CD4-positive, alpha-beta memory T cell (primary cell): ENCODE measurements around the gene HOXD10. TPM values are rescaled to one million over a fixed set of nuclear protein-coding genes. Genes with fewer than 3 reads are reported as not detected.
A peak's percentile ranks its signal among the peaks of the same experiment; 100 is the strongest.

Experiments
- CTCF ChIA-PET: fragments of 350-600 bp; sonication (Branson Sonifier 250); formaldehyde crosslinking; loops from one replicate; lab custom pipeline; 2021; ENCODE audit warnings: inconsistent platforms; ENCODE audit not compliant: partially characterized antibody; lab: Charles Lee
- POLR2A ChIA-PET: fragments of 350-600 bp; sonication (Branson Sonifier 250); formaldehyde crosslinking; loops from one replicate; lab custom pipeline; 2021; ENCODE audit not compliant: partially characterized antibody; lab: Charles Lee
- DNase-seq, 5 donors: peaks; one replicate each; pipeline versions ENCODE4 v3.0.0 to v3.0.0-alpha.2; 2020 to 2022; ENCODE audit warnings: mixed read lengths in 1 of 5
- H3K27ac ChIP-seq: one replicate; pipeline ENCODE4 v1.7.0; 2013; ENCODE audit warnings: low read depth, low read length
- H3K27me3 ChIP-seq: 2 replicates; pipeline ENCODE4 v1.7.0; 2013; ENCODE audit warnings: mild to moderate bottlenecking, low read length, moderate library complexity; ENCODE audit not compliant: insufficient read depth
- H3K36me3 ChIP-seq: 2 replicates; pipeline ENCODE4 v1.7.0; 2013; ENCODE audit warnings: mild to moderate bottlenecking, low read length, moderate library complexity; ENCODE audit not compliant: insufficient read depth
- H3K4me1 ChIP-seq: 2 replicates; pipeline ENCODE4 v1.7.0; 2013; ENCODE audit warnings: mild to moderate bottlenecking, low read length, moderate library complexity; ENCODE audit not compliant: insufficient read depth
- H3K4me3 ChIP-seq, 2 donors: one replicate each; pipeline ENCODE4 v1.7.0; 2013; ENCODE audit warnings: low read length in 2 of 2, mild to moderate bottlenecking in 1 of 2
- H3K9me3 ChIP-seq, 2 donors: one replicate each; pipeline ENCODE4 v1.7.0; 2013; ENCODE audit warnings: low read length in 2 of 2, control low read depth in 1 of 2; ENCODE audit not compliant: control insufficient read depth in 1 of 2
- H3K27ac Mint-ChIP-seq, 7 donors: one replicate each; pipeline ENCODE4 v1.8.0; 2020 to 2021; ENCODE audit warnings: mixed read lengths in 7 of 7, mild to moderate bottlenecking in 6 of 7, inconsistent platforms in 3 of 7, moderate library complexity in 3 of 7
- H3K27me3 Mint-ChIP-seq, 2 donors: one replicate each; pipeline ENCODE4 v1.8.0; 2020 to 2021; ENCODE audit warnings: mixed read lengths in 2 of 2
- H3K36me3 Mint-ChIP-seq, 2 donors: one replicate each; pipeline ENCODE4 v1.8.0; 2020 to 2021; ENCODE audit warnings: mixed read lengths in 2 of 2, inconsistent platforms in 1 of 2, mild to moderate bottlenecking in 1 of 2
- H3K4me1 Mint-ChIP-seq, 4 donors: one replicate each; pipeline ENCODE4 v1.8.0; 2020 to 2021; ENCODE audit warnings: mixed read lengths in 4 of 4, mild to moderate bottlenecking in 1 of 4
- H3K4me3 Mint-ChIP-seq, 8 donors: one replicate each; pipeline ENCODE4 v1.8.0; 2020 to 2021; ENCODE audit warnings: mixed read lengths in 8 of 8, mild to moderate bottlenecking in 7 of 8, moderate library complexity in 6 of 8, inconsistent platforms in 3 of 8
- H3K9me3 Mint-ChIP-seq, 8 donors: one replicate each; pipeline ENCODE4 v1.8.0; 2020 to 2021; ENCODE audit warnings: mixed read lengths in 8 of 8, mild to moderate bottlenecking in 5 of 8, inconsistent platforms in 3 of 8, moderate library complexity in 1 of 8
- intact Hi-C: fragments of 100-400 bp; cut with micrococcal nuclease; formaldehyde crosslinking; loops from one replicate; pipeline ENCODE4 v1.15.1; 2023
- polyA plus RNA-seq, 2 donors: library from polyadenylated mRNA; unstranded; fragments of 300-500 nt; fragmentation: Illumina TruSeq; gene quantifications; one replicate each; pipeline ENCODE4 v1.2.3, GENCODE V29; 2021
- total RNA-seq, 2 experiments: library from RNA; stranded (reverse); gene quantifications; one replicate each; pipeline ENCODE4 v1.2.3, GENCODE V29; 2021

The HOXD10 gene
- total and polyA plus RNA-seq, 4 experiments from 2014 or later = not detected

- Mint-ChIP-seq H3K4me3 (peak overlapping the region in 5 of 8 donors; percentile 21 to 38 (median 35)), H3K9me3 (peaks cover 0 to 34% (median 22%) of the 10 kb centered on the region in 8 donors), H3K27me3 (peaks cover 69 to 74% of the 10 kb centered on the region in 2 donors), H3K36me3 (peaks cover 1% of the 10 kb centered on the region in 2 donors), H3K4me1 (peaks cover 13 to 37% (median 24%) of the 10 kb centered on the region in 4 donors), H3K27ac (peak overlapping the region in 3 of 7 donors; percentile 64 to 84 (median 66))
- no peak overlapping the region for H3K4me3 ChIP-seq
- intact Hi-C loops = no loop called here
- peaks cover 25% of the 10 kb centered on the region for H3K4me1 ChIP-seq
- DNase-seq = peak; percentile 47 to 61 (median 53)
- H3K9me3 ChIP-seq = no peaks in the 10 kb centered on the region
- POLR2A ChIA-PET = interaction anchor here (1.6 kb wide), 1 partner anchor 9 kb away, joined by 3 read pairs; no protein-coding TSS in a partner anchor
- peaks cover 80% of the 10 kb centered on the region for H3K27me3 ChIP-seq
- H3K36me3 ChIP-seq = no peaks in the 10 kb centered on the region
- CTCF ChIA-PET = interaction anchor here (0.6 to 3.0 kb wide), 9 partner anchors 9 to 887 kb away, joined by 3 to 28 read pairs (median 3); no protein-coding TSS in a partner anchor
- no peak overlapping the region for H3K27ac ChIP-seq
Observed at GRCh38 chr2:176140513-176141317, 24.1 kb downstream of the HOXD10 start.

- Mint-ChIP-seq H3K36me3 (peaks cover 0 to 1% of the 10 kb centered on the region in 2 donors), H3K27me3 (peaks cover 74 to 78% of the 10 kb centered on the region in 2 donors), H3K4me3 (no peak overlapping the region), H3K9me3 (peaks cover 0 to 34% (median 18%) of the 10 kb centered on the region in 8 donors), H3K4me1 (peaks cover 7 to 26% (median 18%) of the 10 kb centered on the region in 4 donors), H3K27ac (no peak overlapping the region)
- H3K36me3 ChIP-seq = no peaks in the 10 kb centered on the region
- ChIA-PET POLR2A (no interaction called here), CTCF (no interaction called here)
- H3K27ac ChIP-seq = no peak overlapping the region
- DNase-seq = no peak
- H3K4me3 ChIP-seq = no peak overlapping the region
- H3K4me1 ChIP-seq = peaks cover 12% of the 10 kb centered on the region
- intact Hi-C loops = no loop called here
- no peaks in the 10 kb centered on the region for H3K9me3 ChIP-seq
- H3K27me3 ChIP-seq = peaks cover 73% of the 10 kb centered on the region
Observed at GRCh38 chr2:176142281-176142680, 25.7 kb downstream of the HOXD10 start.

- peaks cover 0 to 1% of the 10 kb centered on the region in 2 donors for H3K36me3 Mint-ChIP-seq
- H3K27me3 Mint-ChIP-seq = peaks cover 72 to 80% of the 10 kb centered on the region in 2 donors
- H3K4me3 Mint-ChIP-seq = no peak overlapping the region
- intact Hi-C loops = no loop called here
- H3K4me1 ChIP-seq = peaks cover 9% of the 10 kb centered on the region
- ChIA-PET POLR2A (no interaction called here), CTCF (interaction anchor here (2.3 kb wide), 1 partner anchor 18 kb away, joined by 7 read pairs; no protein-coding TSS in a partner anchor)
- H3K27me3 ChIP-seq = peaks cover 67% of the 10 kb centered on the region
- H3K27ac ChIP-seq = no peak overlapping the region
- no peaks in the 10 kb centered on the region for H3K36me3 ChIP-seq
- peaks cover 5 to 13% (median 7%) of the 10 kb centered on the region in 4 donors for H3K4me1 Mint-ChIP-seq
- no peak for DNase-seq
- no peaks in the 10 kb centered on the region for H3K9me3 ChIP-seq
- no peak overlapping the region for H3K4me3 ChIP-seq
- H3K27ac Mint-ChIP-seq = no peak overlapping the region
- peaks cover 0 to 8% (median 4%) of the 10 kb centered on the region in 8 donors for H3K9me3 Mint-ChIP-seq
Observed at GRCh38 chr2:176145085-176145969, 28.7 kb downstream of the HOXD10 start.

- Mint-ChIP-seq H3K27me3 (peaks cover 76 to 83% of the 10 kb centered on the region in 2 donors), H3K4me3 (no peak overlapping the region), H3K36me3 (peaks cover 0 to 1% of the 10 kb centered on the region in 2 donors), H3K27ac (no peak overlapping the region), H3K4me1 (peaks cover 2 to 12% (median 4%) of the 10 kb centered on the region in 4 donors), H3K9me3 (peaks cover 0 to 8% (median 3%) of the 10 kb centered on the region in 8 donors)
- no peak overlapping the region for H3K27ac ChIP-seq
- no peaks in the 10 kb centered on the region for H3K36me3 ChIP-seq
- H3K9me3 ChIP-seq = no peaks in the 10 kb centered on the region
- no peak overlapping the region for H3K4me3 ChIP-seq
- POLR2A ChIA-PET = no interaction called here
- intact Hi-C loops = no loop called here
- peaks cover 67% of the 10 kb centered on the region for H3K27me3 ChIP-seq
- H3K4me1 ChIP-seq = peaks cover 1% of the 10 kb centered on the region
- CTCF ChIA-PET = interaction anchor here (0.8 kb wide), 1 partner anchor 48 kb away, joined by 3 read pairs; no protein-coding TSS in a partner anchor
- DNase-seq = no peak
Observed at GRCh38 chr2:176146101-176146500, 29.5 kb downstream of the HOXD10 start.

GRCh38 chr2:176146645-176147044, 30.1 kb downstream of the HOXD10 start:
- H3K27me3 Mint-ChIP-seq = peaks cover 75 to 82% of the 10 kb centered on the region in 2 donors
- H3K4me1 Mint-ChIP-seq = peaks cover 0 to 6% (median under 1%) of the 10 kb centered on the region in 4 donors
- Histone ChIP-seq H3K36me3 (no peaks in the 10 kb centered on the region), H3K4me3 (no peak overlapping the region), H3K27ac (no peak overlapping the region), H3K4me1 (no peaks in the 10 kb centered on the region), H3K9me3 (no peaks in the 10 kb centered on the region), H3K27me3 (peaks cover 67% of the 10 kb centered on the region)
- no peaks in the 10 kb centered on the region for H3K36me3 Mint-ChIP-seq
- peak overlapping the region in 1 of 7 donors; percentile 1 for H3K27ac Mint-ChIP-seq
- no peak for DNase-seq
- H3K4me3 Mint-ChIP-seq = peak overlapping the region in 1 of 8 donors; percentile 24
- CTCF ChIA-PET = interaction anchor here (0.8 kb wide), 1 partner anchor 49 kb away, joined by 3 read pairs; no protein-coding TSS in a partner anchor
- H3K9me3 Mint-ChIP-seq = peaks cover 0 to 6% (median under 1%) of the 10 kb centered on the region in 8 donors
- POLR2A ChIA-PET = no interaction called here
- intact Hi-C loops = no loop called here

GRCh38 chr2:176147210-176147799, 30.7 kb downstream of the HOXD10 start:
- ChIA-PET POLR2A (no interaction called here), CTCF (interaction anchor here (0.8 kb wide), 1 partner anchor 49 kb away, joined by 3 read pairs; no protein-coding TSS in a partner anchor)
- H3K4me1 Mint-ChIP-seq = peaks cover 0 to 6% (median under 1%) of the 10 kb centered on the region in 4 donors
- H3K9me3 ChIP-seq = no peaks in the 10 kb centered on the region
- H3K4me3 Mint-ChIP-seq = no peak overlapping the region
- no peaks in the 10 kb centered on the region for H3K36me3 ChIP-seq
- DNase-seq = no peak
- no peak overlapping the region for H3K4me3 ChIP-seq
- peaks cover 0 to 6% (median under 1%) of the 10 kb centered on the region in 8 donors for H3K9me3 Mint-ChIP-seq
- intact Hi-C loops = no loop called here
- peaks cover 69 to 76% of the 10 kb centered on the region in 2 donors for H3K27me3 Mint-ChIP-seq
- H3K27me3 ChIP-seq = peaks cover 61% of the 10 kb centered on the region
- H3K27ac Mint-ChIP-seq = peak overlapping the region in 2 of 7 donors; percentile 1 to 19
- H3K4me1 ChIP-seq = no peaks in the 10 kb centered on the region
- no peak overlapping the region for H3K27ac ChIP-seq
- no peaks in the 10 kb centered on the region for H3K36me3 Mint-ChIP-seq
